AG04450 (cell line): ENCODE results near the gene SEPTIN2. TPM values are rescaled to one million over a fixed set of nuclear protein-coding genes. Genes with fewer than 3 reads are reported as not detected.

Experiments
- CTCF ChIA-PET: fragments of 300-600, 350-600 bp; formaldehyde crosslinking; extraction: SDS; loops from one replicate; lab custom pipeline; 2022; ENCODE audit warnings: antibody characterized with exemption, inconsistent platforms; lab: Charles Lee
- POLR2A ChIA-PET: fragments of 350-600 bp; formaldehyde crosslinking; extraction: SDS; loops from one replicate; lab custom pipeline; 2021; ENCODE audit warnings: antibody characterized with exemption, inconsistent platforms; lab: Yijun Ruan, JAX
- DNase-seq: peaks from one replicate; pipeline ENCODE4 v3.0.0-alpha.2; 2011; ENCODE audit warnings: low read depth, low spot score
- H3K27ac ChIP-seq: one replicate; pipeline ENCODE4 v1.5.1; 2012; ENCODE audit warnings: low read depth, low read length, control low read depth
- H3K27me3 ChIP-seq: one replicate; pipeline ENCODE4 v1.6.0; 2012; ENCODE audit warnings: low read length; ENCODE audit not compliant: control insufficient read depth, insufficient read depth
- H3K4me3 ChIP-seq: 2 replicates; pipeline ENCODE4 v1.5.1; 2011; ENCODE audit warnings: mild to moderate bottlenecking, low read depth, low read length, control low read depth
- H3K9me3 ChIP-seq: 2 replicates; pipeline ENCODE4 v1.5.1; 2012; ENCODE audit warnings: low read length; ENCODE audit not compliant: control insufficient read depth, insufficient read depth
- polyA plus RNA-seq: library from polyadenylated mRNA; depleted of rRNA; stranded (reverse); fragments of >200 nt; gene quantifications from 2 replicates; pipeline ENCODE4 v1.2.3, GENCODE V29; 2011
- TF ChIP-seq, protein P1 (sequence below): IDR thresholded peaks from 2 replicates; pipeline ENCODE4 v1.5.1; 2011; ENCODE audit warnings: low read depth, low read length, control low read depth, inconsistent platforms

The SEPTIN2 gene
- polyA plus RNA-seq, 1 experiment: 1,080 TPM

DNA sequence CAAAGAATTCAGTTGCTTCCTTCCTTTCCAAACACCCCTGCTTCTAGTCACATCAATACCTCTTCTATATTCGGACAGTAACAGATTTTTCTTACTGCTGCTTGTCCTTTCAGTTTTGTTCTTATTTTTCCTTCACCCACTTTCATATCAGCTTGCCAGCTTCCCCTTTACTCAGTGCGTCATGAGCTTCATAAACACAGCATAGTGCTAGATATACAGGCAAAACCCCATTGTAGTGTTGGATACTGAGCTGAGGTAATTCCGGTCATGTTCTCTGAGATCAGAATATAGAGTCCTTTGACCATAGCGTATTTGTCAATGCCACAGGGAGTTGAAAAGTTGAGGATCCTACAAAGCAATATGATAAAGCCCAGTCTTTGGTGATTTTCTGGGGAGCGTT, 42.7 kb downstream of the SEPTIN2 start:
- no peak for DNase-seq
- Histone ChIP-seq H3K27me3 (no peaks in the 10 kb centered on the region), H3K27ac (no peak overlapping the region), H3K9me3 (no peaks in the 10 kb centered on the region; the same call in 1 of the 2 replicates), H3K4me3 (no peak overlapping the region)
- TF ChIP-seq, protein P1, sequence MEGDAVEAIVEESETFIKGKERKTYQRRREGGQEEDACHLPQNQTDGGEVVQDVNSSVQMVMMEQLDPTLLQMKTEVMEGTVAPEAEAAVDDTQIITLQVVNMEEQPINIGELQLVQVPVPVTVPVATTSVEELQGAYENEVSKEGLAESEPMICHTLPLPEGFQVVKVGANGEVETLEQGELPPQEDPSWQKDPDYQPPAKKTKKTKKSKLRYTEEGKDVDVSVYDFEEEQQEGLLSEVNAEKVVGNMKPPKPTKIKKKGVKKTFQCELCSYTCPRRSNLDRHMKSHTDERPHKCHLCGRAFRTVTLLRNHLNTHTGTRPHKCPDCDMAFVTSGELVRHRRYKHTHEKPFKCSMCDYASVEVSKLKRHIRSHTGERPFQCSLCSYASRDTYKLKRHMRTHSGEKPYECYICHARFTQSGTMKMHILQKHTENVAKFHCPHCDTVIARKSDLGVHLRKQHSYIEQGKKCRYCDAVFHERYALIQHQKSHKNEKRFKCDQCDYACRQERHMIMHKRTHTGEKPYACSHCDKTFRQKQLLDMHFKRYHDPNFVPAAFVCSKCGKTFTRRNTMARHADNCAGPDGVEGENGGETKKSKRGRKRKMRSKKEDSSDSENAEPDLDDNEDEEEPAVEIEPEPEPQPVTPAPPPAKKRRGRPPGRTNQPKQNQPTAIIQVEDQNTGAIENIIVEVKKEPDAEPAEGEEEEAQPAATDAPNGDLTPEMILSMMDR: no peak
- CTCF ChIA-PET: interaction anchor here (1.3 kb wide), 1 partner anchor 16 kb away, joined by 3 read pairs; no protein-coding TSS in a partner anchor
- POLR2A ChIA-PET: interaction anchor here (0.6 kb wide), 1 partner anchor 305 kb away, joined by 8 read pairs; no protein-coding TSS in a partner anchor

DNA sequence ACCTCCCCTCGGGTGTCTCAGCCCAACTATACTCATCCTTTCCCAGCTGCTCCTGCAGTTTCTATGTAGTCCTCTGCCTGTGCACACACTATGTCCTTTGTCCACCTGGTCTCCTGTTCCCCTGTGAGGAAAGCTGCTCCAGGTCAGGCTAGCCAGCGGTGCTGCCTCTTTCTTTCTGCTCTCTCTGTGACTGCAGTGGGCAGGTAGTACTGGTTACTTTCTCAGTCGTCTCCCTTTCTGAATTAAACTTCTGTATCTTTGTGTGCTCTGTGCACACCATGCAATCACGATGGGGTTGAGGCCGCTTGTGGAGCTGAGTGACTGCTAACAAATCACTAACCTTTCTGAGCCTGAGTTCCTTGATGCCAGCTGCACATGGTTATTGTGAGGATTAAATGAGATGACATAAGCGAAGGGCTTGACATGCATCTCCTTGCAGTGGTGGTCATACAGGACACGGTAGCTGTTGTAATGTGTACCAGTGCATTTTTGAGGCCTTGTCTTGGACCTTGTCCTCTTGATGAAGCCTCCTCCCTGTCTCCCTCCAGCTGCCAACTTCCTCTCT, 43.8 kb downstream of the SEPTIN2 start:
- DNase-seq: no peak
- H3K27me3 ChIP-seq: no peaks in the 10 kb centered on the region
- POLR2A ChIA-PET: no interaction called here
- TF ChIP-seq, protein P1: no peak
- no peaks in the 10 kb centered on the region; the same call in 1 of the 2 replicates for H3K9me3 ChIP-seq
- H3K27ac ChIP-seq: no peak overlapping the region
- no peak overlapping the region for H3K4me3 ChIP-seq
- CTCF ChIA-PET: interaction anchor here (0.9 to 1.3 kb wide), 2 partner anchors 15 to 33 kb away, joined by 3 read pairs; no protein-coding TSS in a partner anchor

DNA sequence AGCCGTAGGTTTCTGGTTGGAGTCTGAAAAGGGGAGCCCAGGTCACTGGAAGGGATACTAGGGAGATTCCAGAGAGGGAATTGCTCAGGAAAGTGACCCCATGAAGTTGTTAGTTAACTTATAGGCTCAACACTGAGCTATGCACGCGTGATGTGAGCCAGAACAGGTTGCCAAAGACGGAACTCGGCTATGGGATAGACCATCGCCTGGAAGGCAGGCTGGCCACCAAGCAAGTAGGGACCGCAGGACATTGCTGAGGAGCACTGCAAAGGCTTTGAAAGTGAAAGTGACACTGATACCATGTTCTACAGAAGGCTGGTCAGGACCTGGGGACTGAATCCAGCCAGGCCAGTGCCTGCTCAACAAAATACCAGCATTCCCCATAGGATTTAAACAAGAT, 47.7 kb downstream of the SEPTIN2 start:
- ChIA-PET CTCF (no interaction called here), POLR2A (no interaction called here)
- no peak for DNase-seq
- no peak overlapping the region for H3K27ac ChIP-seq
- no peaks in the 10 kb centered on the region for H3K9me3 ChIP-seq
- H3K4me3 ChIP-seq: no peak overlapping the region
- TF ChIP-seq, protein P1: no peak
- H3K27me3 ChIP-seq: no peaks in the 10 kb centered on the region

DNA sequence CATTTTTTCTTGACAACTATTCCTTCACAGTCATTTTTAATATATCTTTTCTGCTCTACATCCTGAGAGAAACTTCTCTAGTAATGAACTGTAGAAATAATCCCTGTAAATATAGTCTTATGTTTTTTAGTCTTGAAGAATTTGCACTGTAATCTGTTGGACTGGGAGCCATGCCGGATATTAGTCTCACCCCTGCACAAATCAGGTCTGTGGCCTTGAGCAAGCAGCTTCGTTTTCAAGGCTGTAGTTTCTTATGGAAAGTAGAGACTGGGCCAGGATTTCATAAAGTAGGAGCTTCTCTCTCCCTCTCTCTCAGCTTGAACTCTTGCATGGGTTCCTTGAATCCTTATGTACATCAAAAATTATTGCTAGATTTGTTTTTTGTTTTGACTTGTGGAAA, 49.1 kb downstream of the SEPTIN2 start:
- TF ChIP-seq, protein P1: no peak
- Histone ChIP-seq H3K27me3 (no peaks in the 10 kb centered on the region), H3K4me3 (no peak overlapping the region), H3K9me3 (no peaks in the 10 kb centered on the region), H3K27ac (no peak overlapping the region)
- CTCF ChIA-PET: interaction anchor here (0.7 kb wide), 1 partner anchor 295 kb away, joined by 3 read pairs; no protein-coding TSS in a partner anchor
- DNase-seq: no peak
- POLR2A ChIA-PET: no interaction called here

DNA sequence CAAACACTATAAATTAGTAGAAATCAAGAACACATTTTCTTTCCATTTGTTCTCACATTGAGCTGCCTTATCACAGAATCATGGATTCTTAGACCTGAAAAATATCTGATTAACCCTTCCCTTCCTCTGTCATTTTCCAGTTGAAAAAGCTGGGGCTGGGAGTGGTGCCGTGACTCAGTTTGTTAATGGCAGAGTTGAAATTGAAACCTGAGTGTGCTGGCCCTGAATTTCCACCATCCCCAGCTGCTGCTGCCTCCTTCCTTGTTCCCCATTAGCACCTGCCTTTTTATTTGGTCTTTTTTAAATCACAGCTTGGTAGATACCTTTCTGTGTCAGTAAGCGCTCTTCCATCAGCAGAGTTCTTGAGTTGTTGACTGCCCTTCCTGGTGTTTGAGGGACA, 51.0 kb downstream of the SEPTIN2 start:
- DNase-seq: no peak
- Histone ChIP-seq H3K27ac (no peak overlapping the region), H3K4me3 (no peak overlapping the region), H3K27me3 (no peaks in the 10 kb centered on the region), H3K9me3 (no peaks in the 10 kb centered on the region)
- TF ChIP-seq, protein P1: no peak
- ChIA-PET CTCF (interaction anchor here (0.7 kb wide), 1 partner anchor 141 kb away, joined by 3 read pairs; no protein-coding TSS in a partner anchor), POLR2A (no interaction called here)
